MM.1S (cell line): ENCODE measurements around the gene ABCA2.

Source experiments
- DNase-seq: peaks from one replicate; pipeline ENCODE4 v3.0.0-alpha.2; 2015
- H2AFZ ChIP-seq: fragments of 300-600 bp; sonication (generic); 2 replicates; pipeline ENCODE4 v1.6.0; 2016; ENCODE audit warnings: antibody characterized with exemption, low read length
- H3F3A ChIP-seq: fragments of 300-600 bp; sonication (generic); 2 replicates; pipeline ENCODE4 v1.6.1; 2016; ENCODE audit warnings: mild to moderate bottlenecking, antibody characterized with exemption, low read length, moderate library complexity, mixed read lengths; ENCODE audit not compliant: insufficient read depth
- H3K27ac ChIP-seq: fragments of 300-600 bp; sonication (generic); 2 replicates; pipeline ENCODE4 v1.5.1; 2016; ENCODE audit warnings: mild to moderate bottlenecking, low read length
- H3K27me3 ChIP-seq: fragments of 300-600 bp; sonication (generic); replicated peaks from 2 replicates; pipeline ENCODE4 v1.6.0; 2016; ENCODE audit warnings: low read length; ENCODE audit not compliant: insufficient read depth
- H3K36me3 ChIP-seq: fragments of 300-600 bp; sonication (generic); replicated peaks from 2 replicates; pipeline ENCODE4 v1.6.1; 2016; ENCODE audit warnings: mild to moderate bottlenecking, low read length, mixed read lengths; ENCODE audit not compliant: insufficient read depth
- H3K4me1 ChIP-seq: fragments of 300-600 bp; sonication (generic); 2 replicates; pipeline ENCODE4 v1.6.1; 2016; ENCODE audit warnings: low read length, mixed read lengths
- H3K4me2 ChIP-seq: fragments of 300-600 bp; sonication (generic); 2 replicates; pipeline ENCODE4 v1.6.0; 2016; ENCODE audit warnings: low read depth, low read length
- H3K4me3 ChIP-seq: fragments of 300-600 bp; sonication (generic); 2 replicates; pipeline ENCODE4 v1.5.1; 2016; ENCODE audit warnings: low read length, mixed read lengths
- H3K79me2 ChIP-seq: fragments of 300-600 bp; sonication (generic); 2 replicates; pipeline ENCODE4 v1.6.1; 2016; ENCODE audit warnings: mixed run types, low read length, mixed read lengths
- H3K9ac ChIP-seq: fragments of 300-600 bp; sonication (generic); 2 replicates; pipeline ENCODE4 v1.6.1; 2016; ENCODE audit warnings: low read length, mixed read lengths
- H3K9me2 ChIP-seq: fragments of 300-600 bp; sonication (generic); replicated peaks from 2 replicates; pipeline ENCODE4 v1.6.1; 2016; ENCODE audit warnings: mild to moderate bottlenecking, low read length, mixed read lengths; ENCODE audit not compliant: insufficient read depth
- H3K9me3 ChIP-seq: fragments of 300-600 bp; sonication (generic); replicated peaks from 2 replicates; pipeline ENCODE4 v1.6.1; 2016; ENCODE audit warnings: mild to moderate bottlenecking, low read length, mixed read lengths; ENCODE audit not compliant: insufficient read depth
- H4K20me1 ChIP-seq: fragments of 300-600 bp; sonication (generic); 2 replicates; pipeline ENCODE4 v1.6.1; 2016; ENCODE audit warnings: mild to moderate bottlenecking, low read length, moderate library complexity, mixed read lengths; ENCODE audit not compliant: insufficient read depth
- CTCF ChIP-seq: fragments of 300-600 bp; sonication (generic); IDR thresholded peaks from 2 replicates; pipeline ENCODE4 v1.5.1; 2016; ENCODE audit warnings: antibody characterized with exemption, low read length, mixed read lengths
- EZH2 ChIP-seq: fragments of 300-600 bp; sonication (generic); optimal IDR thresholded peaks from 2 replicates; pipeline ENCODE3; 2017; ENCODE audit warnings: low read depth, mild to moderate bottlenecking, antibody characterized with exemption, low read length, mixed read lengths
- EZH2phosphoT487 ChIP-seq: fragments of 300-600 bp; sonication (generic); IDR thresholded peaks from 2 replicates; pipeline ENCODE4 v1.6.1; 2018; ENCODE audit warnings: antibody characterized with exemption, low read length

The ABCA2 gene

DNA sequence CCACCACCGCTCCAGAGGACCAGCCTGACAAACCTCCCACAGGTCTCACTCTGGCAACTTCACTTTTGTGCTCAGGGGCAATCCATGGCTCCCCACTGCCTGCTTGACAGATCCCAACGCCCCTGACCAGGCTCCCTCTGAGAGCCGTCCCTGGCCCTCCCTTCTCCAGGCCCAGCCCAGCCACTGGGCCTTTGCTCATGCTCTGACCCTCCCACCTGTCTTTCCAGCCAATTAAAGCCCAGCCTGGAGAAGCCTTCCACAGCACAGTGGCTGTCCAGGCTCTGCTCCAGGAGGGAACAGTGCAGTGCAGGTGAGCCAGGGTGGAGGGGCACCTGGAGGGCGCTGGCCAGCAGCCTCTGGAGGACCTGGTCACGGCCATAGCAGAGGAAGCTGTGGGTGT, 22.5 kb upstream of the ABCA2 start:
- Histone ChIP-seq H3F3A (no peaks in the 10 kb centered on the region), H3K36me3 (no peaks in the 10 kb centered on the region), H3K4me1 (no peaks in the 10 kb centered on the region), H3K9me3 (no peaks in the 10 kb centered on the region), H3K27ac (no peak overlapping the region), H2AFZ (no peak overlapping the region), H4K20me1 (no peaks in the 10 kb centered on the region), H3K27me3 (peaks cover 80% of the 10 kb centered on the region), H3K79me2 (no peaks in the 10 kb centered on the region), H3K4me2 (no peak overlapping the region), H3K9me2 (no peaks in the 10 kb centered on the region), H3K4me3 (no peak overlapping the region), H3K9ac (no peak overlapping the region)
- TF ChIP-seq CTCF = no peak
- TF ChIP-seq EZH2 = no peak
- TF ChIP-seq EZH2phosphoT487 = no peak
- no peak for DNase-seq

GRCh38 chr9:137049544-137050449, 21.8 kb upstream of the ABCA2 start:
- TF ChIP-seq EZH2phosphoT487 (no peak), CTCF (peak; percentile 31; the same call in 1 of the 2 replicates), EZH2 (peak; percentile 41)
- H2AFZ ChIP-seq = no peak overlapping the region
- H3K4me2 ChIP-seq = no peak overlapping the region
- H3K9me2 ChIP-seq = no peaks in the 10 kb centered on the region
- no peaks in the 10 kb centered on the region for H3F3A ChIP-seq
- H3K27ac ChIP-seq = no peak overlapping the region
- no peaks in the 10 kb centered on the region for H3K4me1 ChIP-seq
- no peak overlapping the region for H3K4me3 ChIP-seq
- DNase-seq = peak; percentile 33
- no peaks in the 10 kb centered on the region for H3K36me3 ChIP-seq
- H3K79me2 ChIP-seq = no peaks in the 10 kb centered on the region
- H3K9ac ChIP-seq = no peak overlapping the region
- H3K27me3 ChIP-seq = peaks cover 84% of the 10 kb centered on the region
- H4K20me1 ChIP-seq = no peaks in the 10 kb centered on the region
- H3K9me3 ChIP-seq = no peaks in the 10 kb centered on the region

- no peak overlapping the region for H3K27ac ChIP-seq
- no peaks in the 10 kb centered on the region for H3K79me2 ChIP-seq
- H3K4me2 ChIP-seq = no peak overlapping the region
- no peak for DNase-seq
- no peak overlapping the region for H2AFZ ChIP-seq
- H3K9ac ChIP-seq = no peak overlapping the region
- no peaks in the 10 kb centered on the region for H3K9me3 ChIP-seq
- no peak overlapping the region for H3K4me3 ChIP-seq
- H4K20me1 ChIP-seq = no peaks in the 10 kb centered on the region
- H3K4me1 ChIP-seq = no peaks in the 10 kb centered on the region
- no peaks in the 10 kb centered on the region for H3K36me3 ChIP-seq
- peaks cover 87% of the 10 kb centered on the region for H3K27me3 ChIP-seq
- TF ChIP-seq EZH2phosphoT487 (no peak), CTCF (no peak), EZH2 (no peak)
- H3F3A ChIP-seq = no peaks in the 10 kb centered on the region
- no peaks in the 10 kb centered on the region for H3K9me2 ChIP-seq
Measured at GRCh38 chr9:137048655-137049543, 20.9 kb upstream of the ABCA2 start.
